ENCODE results near the gene WDFY1. TPM values are rescaled to one million over a fixed set of nuclear protein-coding genes. Genes with fewer than 3 reads are reported as not detected.
A peak's percentile ranks its signal among the peaks of the same experiment; 100 is the strongest.

WDFY1 gene
- total RNA-seq, 4 donors from 2014 or later = 28.1 to 38.4 (median 31.8) TPM

- H3K4me3 ChIP-seq (ENCODE audit: low read depth, poor library complexity, severe bottlenecking) = no peak overlapping the region
- intact Hi-C loops (cut with DNase I; ENCODE audit: low total_unique reads) = no loop called here
- WGBS, 2 donors = 95% methylated on average over 3 of the region's 3 CpGs
- no peak for TF ChIP-seq POLR2A (IDR thresholded peaks at IDR 0.05)
- no peak for TF ChIP-seq CTCF (IDR thresholded peaks at IDR 0.05)
- DNase-seq (ENCODE audit: low spot score in 2 of 2) = no peak
Observed at GRCh38 chr2:223915071-223915470, 30.1 kb downstream of the WDFY1 start.

- no peak for DNase-seq (ENCODE audit: low spot score in 2 of 2)
- no peak for TF ChIP-seq POLR2A (IDR thresholded peaks at IDR 0.05)
- no peak for TF ChIP-seq CTCF (IDR thresholded peaks at IDR 0.05)
- H3K4me3 ChIP-seq (ENCODE audit: low read depth, poor library complexity, severe bottlenecking) = no peak overlapping the region
- intact Hi-C loops (cut with DNase I; ENCODE audit: low total_unique reads) = no loop called here
Observed at GRCh38 chr2:223914324-223914723, 30.8 kb downstream of the WDFY1 start.

- 64 to 73% methylated on average over 7 of the region's 7 CpGs for WGBS, 2 donors
- no peak for TF ChIP-seq CTCF (IDR thresholded peaks at IDR 0.05)
- no peak for TF ChIP-seq POLR2A (IDR thresholded peaks at IDR 0.05)
- peak in 1 of 2 donors; percentile 67 for DNase-seq (ENCODE audit: low spot score in 2 of 2)
- H3K4me3 ChIP-seq (ENCODE audit: low read depth, poor library complexity, severe bottlenecking) = no peak overlapping the region
- intact Hi-C loops (cut with DNase I; ENCODE audit: low total_unique reads) = loop anchor here (5.0 kb wide), 1 partner anchor 403 kb away; no protein-coding TSS in a partner anchor
Observed at GRCh38 chr2:223909001-223909741, 36.0 kb downstream of the WDFY1 start.

- TF ChIP-seq CTCF (IDR thresholded peaks at IDR 0.05) = peak in 1 of 3 donors; percentile 57
- TF ChIP-seq POLR2A (IDR thresholded peaks at IDR 0.05) = no peak
- DNase-seq (ENCODE audit: low spot score in 2 of 2) = peak in 1 of 2 donors; percentile 63
- intact Hi-C loops (cut with DNase I; ENCODE audit: low total_unique reads) = loop anchor here (5.0 kb wide), 1 partner anchor 404 kb away; no protein-coding TSS in a partner anchor
- no peak overlapping the region for H3K4me3 ChIP-seq (ENCODE audit: low read depth, poor library complexity, severe bottlenecking)
- WGBS, 2 donors = 93 to 94% methylated on average over 8 of the region's 8 CpGs
Observed at GRCh38 chr2:223908304-223908998, 36.7 kb downstream of the WDFY1 start.

GRCh38 chr2:223905996-223906395 lies 39.1 kb downstream of the WDFY1 start:
- DNase-seq (ENCODE audit: low spot score in 2 of 2) = no peak
- intact Hi-C loops (cut with DNase I; ENCODE audit: low total_unique reads) = loop anchor here (5.0 kb wide), 1 partner anchor 406 kb away; no protein-coding TSS in a partner anchor
- WGBS, 2 donors = 64 to 74% methylated on average over 2 of the region's 2 CpGs
- TF ChIP-seq CTCF (IDR thresholded peaks at IDR 0.05) (no peak), POLR2A (IDR thresholded peaks at IDR 0.05) (no peak)
- no peak overlapping the region for H3K4me3 ChIP-seq (ENCODE audit: low read depth, poor library complexity, severe bottlenecking)
